HEK293 (cell line): ENCODE measurements around the gene KCNJ2.

Source experiments
- KLF7 ChIP-seq: fragments of 450-650 bp; formaldehyde crosslinking; IDR thresholded peaks from 2 replicates; pipeline ENCODE4 v1.5.1; 2016; ENCODE audit warnings: missing biosample characterization, missing genetic modification characterization, borderline replicate concordance
- PRDM2 ChIP-seq: fragments of 450-650 bp; formaldehyde crosslinking; IDR thresholded peaks from 2 replicates; pipeline ENCODE4 v1.5.1; 2016; ENCODE audit warnings: missing biosample characterization, missing genetic modification characterization, borderline replicate concordance
- ZBTB49 ChIP-seq: fragments of 450-650 bp; formaldehyde crosslinking; IDR thresholded peaks from 2 replicates; pipeline ENCODE4 v1.5.1; 2016; ENCODE audit warnings: missing biosample characterization, missing genetic modification characterization, low read depth
- ZFHX2 ChIP-seq: fragments of 450-650 bp; formaldehyde crosslinking; conservative IDR thresholded peaks from 2 replicates; pipeline ENCODE4 v1.5.1; 2016; ENCODE audit warnings: missing biosample characterization, missing genetic modification characterization
- ZFP3 ChIP-seq: fragments of 450-650 bp; formaldehyde crosslinking; IDR thresholded peaks from 2 replicates; pipeline ENCODE4 v1.5.1; 2016; ENCODE audit warnings: low read depth, missing biosample characterization, missing genetic modification characterization
- ZFP37 ChIP-seq: fragments of 450-650 bp; formaldehyde crosslinking; IDR thresholded peaks from 2 replicates; pipeline ENCODE4 v1.5.1; 2016; ENCODE audit warnings: missing biosample characterization, missing genetic modification characterization
- ZNF174 ChIP-seq: fragments of 450-650 bp; formaldehyde crosslinking; IDR thresholded peaks from 2 replicates; pipeline ENCODE4 v1.5.0; 2017; ENCODE audit warnings: missing biosample characterization, mild to moderate bottlenecking, missing genetic modification characterization
- ZNF510 ChIP-seq: fragments of 450-650 bp; formaldehyde crosslinking; IDR thresholded peaks from 2 replicates; pipeline ENCODE4 v1.5.1; 2018; ENCODE audit warnings: mild to moderate bottlenecking, missing genetic modification characterization, missing biosample characterization; ENCODE audit not compliant: insufficient replicate concordance
- ZNF692 ChIP-seq: fragments of 450-650 bp; formaldehyde crosslinking; IDR thresholded peaks from 2 replicates; pipeline ENCODE4 v1.5.1; 2016; ENCODE audit warnings: missing biosample characterization, missing genetic modification characterization
- ZNF785 ChIP-seq: fragments of 450-650 bp; formaldehyde crosslinking; IDR thresholded peaks from 2 replicates; pipeline ENCODE4 v1.5.1; 2016; ENCODE audit warnings: missing biosample characterization, missing genetic modification characterization
- TF ChIP-seq, protein P1 (sequence below): fragments of 450-650 bp; formaldehyde crosslinking; IDR thresholded peaks from 2 replicates; pipeline ENCODE4 v1.5.1; 2016; ENCODE audit warnings: missing biosample characterization, missing genetic modification characterization
- TF ChIP-seq, protein P2 (sequence below): fragments of 450-650 bp; formaldehyde crosslinking; IDR thresholded peaks from 2 replicates; pipeline ENCODE4 v1.5.1; 2016; ENCODE audit warnings: missing biosample characterization, missing genetic modification characterization

DNA sequence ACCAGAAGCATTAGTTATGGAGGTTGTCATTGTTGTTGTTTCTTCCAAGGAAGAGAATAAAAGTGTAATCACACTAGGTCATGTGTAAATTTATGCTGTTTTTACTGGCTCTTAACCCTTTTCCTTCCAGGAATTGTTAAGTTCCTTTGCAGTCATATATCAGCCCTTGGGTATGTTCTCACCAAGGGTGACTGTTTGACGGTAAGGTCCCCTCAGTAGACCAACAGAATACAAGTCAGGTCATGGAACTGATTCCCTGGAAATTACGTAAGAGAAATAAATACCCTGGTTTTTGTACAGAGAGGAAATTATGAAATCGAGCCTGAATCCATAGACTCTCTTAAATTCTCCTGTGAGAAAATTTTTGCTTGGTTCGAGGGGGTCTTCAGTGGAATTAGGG is 11.2 kb upstream of the KCNJ2 start:
- TF ChIP-seq, protein P1, sequence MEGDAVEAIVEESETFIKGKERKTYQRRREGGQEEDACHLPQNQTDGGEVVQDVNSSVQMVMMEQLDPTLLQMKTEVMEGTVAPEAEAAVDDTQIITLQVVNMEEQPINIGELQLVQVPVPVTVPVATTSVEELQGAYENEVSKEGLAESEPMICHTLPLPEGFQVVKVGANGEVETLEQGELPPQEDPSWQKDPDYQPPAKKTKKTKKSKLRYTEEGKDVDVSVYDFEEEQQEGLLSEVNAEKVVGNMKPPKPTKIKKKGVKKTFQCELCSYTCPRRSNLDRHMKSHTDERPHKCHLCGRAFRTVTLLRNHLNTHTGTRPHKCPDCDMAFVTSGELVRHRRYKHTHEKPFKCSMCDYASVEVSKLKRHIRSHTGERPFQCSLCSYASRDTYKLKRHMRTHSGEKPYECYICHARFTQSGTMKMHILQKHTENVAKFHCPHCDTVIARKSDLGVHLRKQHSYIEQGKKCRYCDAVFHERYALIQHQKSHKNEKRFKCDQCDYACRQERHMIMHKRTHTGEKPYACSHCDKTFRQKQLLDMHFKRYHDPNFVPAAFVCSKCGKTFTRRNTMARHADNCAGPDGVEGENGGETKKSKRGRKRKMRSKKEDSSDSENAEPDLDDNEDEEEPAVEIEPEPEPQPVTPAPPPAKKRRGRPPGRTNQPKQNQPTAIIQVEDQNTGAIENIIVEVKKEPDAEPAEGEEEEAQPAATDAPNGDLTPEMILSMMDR, result no peak
- TF ChIP-seq ZFHX2 (tag by site-specific recombination), result no peak
- no peak for TF ChIP-seq ZNF692 (tag by site-specific recombination)
- no peak for TF ChIP-seq ZBTB49 (tag by site-specific recombination)
- no peak for TF ChIP-seq ZFP3 (tag by site-specific recombination)
- TF ChIP-seq KLF7 (tag by site-specific recombination), result no peak
- TF ChIP-seq PRDM2, result no peak
- TF ChIP-seq ZFP37 (tag by site-specific recombination), result no peak
- TF ChIP-seq, protein P2, sequence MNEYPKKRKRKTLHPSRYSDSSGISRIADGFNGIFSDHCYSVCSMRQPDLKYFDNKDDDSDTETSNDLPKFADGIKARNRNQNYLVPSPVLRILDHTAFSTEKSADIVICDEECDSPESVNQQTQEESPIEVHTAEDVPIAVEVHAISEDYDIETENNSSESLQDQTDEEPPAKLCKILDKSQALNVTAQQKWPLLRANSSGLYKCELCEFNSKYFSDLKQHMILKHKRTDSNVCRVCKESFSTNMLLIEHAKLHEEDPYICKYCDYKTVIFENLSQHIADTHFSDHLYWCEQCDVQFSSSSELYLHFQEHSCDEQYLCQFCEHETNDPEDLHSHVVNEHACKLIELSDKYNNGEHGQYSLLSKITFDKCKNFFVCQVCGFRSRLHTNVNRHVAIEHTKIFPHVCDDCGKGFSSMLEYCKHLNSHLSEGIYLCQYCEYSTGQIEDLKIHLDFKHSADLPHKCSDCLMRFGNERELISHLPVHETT (tag by site-specific recombination), result no peak
- no peak for TF ChIP-seq ZNF510
- no peak for TF ChIP-seq ZNF785 (tag by site-specific recombination)
- no peak for TF ChIP-seq ZNF174
